HG02884 (cell line): ENCODE data around the gene MRNIP.
A peak's percentile ranks its signal among the peaks of the same experiment; 100 is the strongest.

ENCODE experiments used
- ATAC-seq: cut with Tn5 transposase; IDR thresholded peaks from one replicate; pipeline ENCODE4 v1.9.1; 2021; ENCODE audit warnings: mild to moderate bottlenecking, moderate library complexity; ENCODE audit not compliant: unreplicated experiment

MRNIP gene

DNA sequence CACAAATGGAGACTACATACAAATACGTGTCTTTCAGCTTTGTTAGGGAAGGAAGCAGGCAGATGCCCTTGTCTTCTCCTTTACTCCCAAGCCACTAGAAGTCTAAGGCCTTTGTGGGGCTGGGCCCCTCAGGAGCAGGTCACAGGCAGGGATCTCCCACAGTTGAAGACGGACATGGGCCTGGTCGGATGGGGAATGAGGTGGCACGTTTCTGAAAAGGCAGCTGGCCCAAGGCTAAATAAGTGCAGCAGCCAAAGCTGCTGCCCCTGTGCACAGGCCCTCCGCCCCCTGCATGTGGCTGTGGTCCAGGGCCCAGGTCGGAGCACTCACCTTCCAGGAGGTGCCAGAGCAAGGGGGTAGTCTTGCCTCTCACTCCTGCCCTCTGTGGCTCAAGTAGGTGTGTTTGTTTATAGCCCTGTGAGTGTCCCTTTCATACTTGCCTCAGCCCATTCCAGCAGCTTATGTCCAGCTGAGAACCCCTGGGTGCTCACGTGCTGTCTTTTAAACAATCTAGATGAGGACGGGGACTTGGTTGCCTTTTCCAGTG, 36.1 kb downstream of the MRNIP start:
- no peak for ATAC-seq

DNA sequence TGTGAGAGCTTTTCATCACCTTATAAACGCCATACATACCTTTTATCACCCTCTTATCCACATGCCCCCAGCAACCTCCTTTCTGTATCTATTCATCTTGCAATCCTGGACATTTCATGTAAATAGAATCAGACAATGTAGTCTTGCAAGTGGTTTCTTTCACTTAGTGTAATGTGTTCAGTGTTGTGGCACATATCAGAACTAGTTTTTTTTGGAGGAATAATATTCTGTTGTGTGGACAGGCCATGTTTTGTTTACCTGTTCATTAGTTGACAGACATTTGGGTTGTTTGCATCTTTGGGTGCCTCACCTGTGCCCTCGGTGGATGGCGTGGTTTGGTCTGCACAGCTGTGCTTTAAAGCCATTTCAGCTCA, 36.6 kb downstream of the MRNIP start:
- no peak for ATAC-seq

- peak; percentile 36 for ATAC-seq
Observed at GRCh38 chr5:179821298-179822058, 37.1 kb downstream of the MRNIP start.

GRCh38 chr5:179820483-179821297, 37.9 kb downstream of the MRNIP start, which contains the start of gene SQSTM1:
SQSTM1 (plus strand) TSS chr5:179820905; CDS start chr5:179820937, 32 bp downstream.
- ATAC-seq = peak; percentile 42

GRCh38 chr5:179820127-179820482, 38.5 kb downstream of the MRNIP start:
- ATAC-seq = no peak

GRCh38 chr5:179819296-179820126, 39.1 kb downstream of the MRNIP start:
- no peak for ATAC-seq

GRCh38 chr5:179818746-179819295, 39.8 kb downstream of the MRNIP start:
- ATAC-seq = peak; percentile 54

DNA sequence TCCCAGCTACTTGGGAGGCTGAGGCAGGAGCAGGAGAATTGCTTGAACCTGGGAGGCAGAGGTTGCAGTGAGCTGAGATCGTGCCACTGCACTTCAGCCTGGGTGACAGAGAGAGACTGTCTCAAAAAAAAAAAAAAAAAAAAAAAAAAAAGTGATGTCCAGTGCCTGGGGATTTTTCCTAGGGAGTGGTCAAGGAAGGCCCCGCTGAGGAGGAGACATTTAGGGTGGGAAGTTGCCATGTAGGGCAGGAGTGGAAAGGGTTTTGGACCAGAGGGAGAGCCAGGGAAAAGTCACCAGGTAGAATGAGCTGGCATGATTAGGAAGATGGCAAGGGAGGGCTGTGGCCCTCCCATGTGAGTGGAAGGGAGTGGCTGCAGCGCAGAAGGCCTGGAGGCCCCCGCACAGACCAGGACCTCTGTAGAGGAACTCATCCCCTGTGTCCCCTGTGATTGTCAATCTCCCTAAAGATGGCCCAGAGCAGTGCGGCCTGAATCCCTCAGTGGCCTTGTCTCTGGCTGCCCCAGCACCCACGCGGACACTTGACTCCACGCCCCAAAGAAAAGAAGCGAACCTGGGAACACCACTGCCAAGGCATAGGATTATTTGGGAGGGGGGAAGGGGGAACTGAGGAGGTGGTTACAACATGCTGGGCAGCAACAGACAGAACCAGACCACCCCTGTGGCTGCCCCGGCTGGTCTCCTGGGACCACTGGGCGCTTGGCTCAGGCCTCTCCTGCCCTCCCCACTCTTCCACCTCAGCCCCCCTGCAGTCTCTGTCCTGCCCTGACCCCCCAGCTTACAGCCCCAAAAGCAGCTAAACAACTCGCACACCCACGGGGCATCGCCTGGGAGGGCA, 40.5 kb downstream of the MRNIP start:
- no peak for ATAC-seq

DNA sequence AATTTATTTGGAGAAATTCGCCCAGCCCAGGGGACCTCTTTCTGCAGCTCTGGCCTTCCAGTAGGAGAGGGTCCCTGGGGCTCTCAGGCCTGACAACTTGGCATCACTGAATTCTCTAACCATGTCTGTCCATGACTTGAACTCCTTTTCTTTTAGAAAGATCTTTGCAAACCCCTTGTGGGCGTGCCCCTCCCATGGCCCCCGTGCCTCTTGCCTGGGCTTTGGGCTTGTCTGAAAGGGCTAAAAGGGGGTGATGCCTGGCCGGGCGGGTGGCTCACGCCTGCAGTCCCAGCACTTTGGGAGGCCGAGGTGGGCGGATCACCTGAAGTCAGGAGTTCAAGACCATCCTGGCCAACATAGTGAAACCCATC, 41.2 kb downstream of the MRNIP start:
- ATAC-seq = no peak

- no peak for ATAC-seq
Observed at GRCh38 chr5:179816796-179817469, 41.7 kb downstream of the MRNIP start.

DNA sequence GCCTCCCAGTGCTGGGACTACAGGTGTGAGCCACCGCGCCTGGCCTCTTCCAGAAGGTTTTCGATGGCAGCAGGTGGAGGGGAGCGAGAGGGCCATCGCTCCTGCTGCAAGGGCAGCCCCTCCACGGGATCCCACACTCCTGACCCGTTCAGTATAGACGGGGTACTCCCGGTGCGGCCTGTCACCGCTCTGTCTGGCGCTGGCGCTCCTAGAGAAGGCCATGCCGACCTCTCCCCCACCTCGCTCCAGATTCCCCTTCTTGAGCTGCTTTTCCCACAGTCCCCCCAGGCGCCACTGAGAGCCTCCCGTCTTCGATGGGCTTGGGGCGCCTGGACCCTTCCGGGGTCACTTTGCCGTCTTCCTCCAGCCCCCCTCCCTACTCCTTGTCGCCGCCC, 42.2 kb downstream of the MRNIP start:
- no peak for ATAC-seq

DNA sequence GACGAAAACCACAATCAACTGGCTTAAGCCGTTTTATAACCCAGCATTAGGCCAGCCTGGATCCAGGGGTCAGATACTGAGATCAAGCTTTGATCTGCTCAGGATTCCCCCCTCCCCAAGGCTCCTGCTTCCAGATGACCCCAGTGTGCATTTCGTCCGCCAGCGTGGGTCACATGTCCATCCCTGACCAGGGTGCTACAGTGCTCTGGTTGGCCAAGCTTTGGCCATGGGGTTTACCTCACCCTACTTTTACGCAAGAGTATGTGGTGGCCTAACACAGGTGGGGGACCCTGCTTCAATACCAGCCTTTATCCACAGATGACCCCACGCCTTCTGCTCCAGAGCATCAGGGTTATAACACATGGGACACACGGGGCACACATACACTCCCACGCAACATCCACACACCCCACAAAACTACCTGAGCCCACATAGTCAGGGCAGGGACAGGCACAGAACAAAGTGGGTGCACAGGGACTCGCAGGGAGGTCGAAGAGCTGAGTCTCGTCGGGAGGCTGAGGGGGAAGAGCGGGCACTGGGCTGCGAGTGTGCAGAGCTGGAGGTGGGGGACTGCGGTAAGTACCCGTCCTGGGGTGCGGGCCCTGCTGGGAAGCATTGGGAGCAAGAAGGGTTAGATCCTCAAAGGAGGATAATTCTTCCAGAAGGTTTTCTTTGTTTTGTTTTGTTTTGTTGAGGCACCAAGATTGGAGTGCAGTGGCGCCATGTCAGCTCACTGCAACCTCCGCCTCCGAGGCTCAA, 42.9 kb downstream of the MRNIP start:
- no peak for ATAC-seq

GRCh38 chr5:179814090-179814489, 44.5 kb downstream of the MRNIP start:
- ATAC-seq = no peak

- no peak for ATAC-seq
Observed at GRCh38 chr5:179812997-179813607, 45.5 kb downstream of the MRNIP start.

GRCh38 chr5:179812135-179812825, 46.3 kb downstream of the MRNIP start:
- ATAC-seq = no peak

DNA sequence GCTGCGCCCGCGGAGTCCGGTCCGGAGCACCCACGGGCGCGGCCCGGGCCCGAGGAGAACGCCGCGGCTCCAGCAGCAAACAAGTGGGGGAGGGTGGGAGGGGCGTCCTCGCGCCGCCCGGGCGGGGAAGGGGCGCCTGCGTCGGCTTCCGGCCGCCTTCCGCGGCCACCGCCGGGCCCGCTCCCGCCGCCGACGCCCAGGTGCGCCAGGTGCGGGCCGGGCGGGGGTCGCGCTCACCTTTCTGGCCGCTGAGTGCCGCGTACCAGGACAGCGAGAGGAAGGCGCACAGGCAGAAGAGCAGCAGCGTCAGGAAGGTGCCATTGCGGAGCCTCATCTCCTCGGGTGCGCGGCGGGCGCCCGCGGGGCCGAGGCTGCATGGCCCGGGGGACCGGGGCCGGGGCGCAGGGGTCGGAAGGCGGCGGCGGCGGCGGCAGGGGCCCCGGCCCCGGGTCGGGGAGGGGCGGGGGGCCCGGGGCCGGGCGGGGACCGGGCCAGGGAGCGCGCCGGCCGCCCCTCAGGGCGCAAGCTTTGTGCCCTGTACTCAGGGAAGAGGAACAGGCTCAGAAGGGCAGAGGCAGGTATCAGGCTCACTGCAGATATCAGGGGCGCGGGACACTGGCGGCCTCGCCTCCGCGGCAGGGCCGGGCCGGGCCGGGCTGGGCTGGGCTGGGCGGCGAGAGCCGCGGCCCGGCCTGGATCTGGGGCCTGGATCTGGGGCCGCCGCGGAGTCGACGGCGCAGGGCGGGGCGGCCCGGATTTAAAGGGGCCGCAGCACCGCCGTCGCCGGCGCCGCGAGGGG, 52.2 kb downstream of the MRNIP start, which contains the start of gene MGAT4B:
MGAT4B (minus strand) TSS at position 617 of the 799 bp plus-strand sequence; CDS start at position 334, 283 bp downstream.
- ATAC-seq = peak; percentile 69
